A549 (cell line): ENCODE results near the gene ATP9A. TPM values are rescaled to one million over a fixed set of nuclear protein-coding genes. Genes with fewer than 3 reads are reported as not detected.

Source experiments
- ATAC-seq, 2 experiments: fragments of 200-7000 bp in 1 of 2; fragments of >200 bp in 1 of 2; cut with Nextera tagmentation in 1 of 2; cut with Tn5 transposase in 1 of 2; 3 replicates each; pipeline versions ENCODE4 v1.8.0 to v1.9.1; 2018 to 2020; ENCODE audit warnings: mild to moderate bottlenecking in 1 of 2, moderate library complexity in 1 of 2
- CTCF ChIA-PET: fragments of 300-600 bp; sonication (Branson Sonifier 250); formaldehyde crosslinking; extraction: SDS; loops from one replicate; lab custom pipeline; 2021; ENCODE audit warnings: antibody characterized with exemption, inconsistent platforms; lab: Yijun Ruan, JAX
- POLR2A ChIA-PET: fragments of 350-600 bp; formaldehyde crosslinking; extraction: SDS; loops from one replicate; lab custom pipeline; 2021; ENCODE audit warnings: antibody characterized with exemption, inconsistent platforms; lab: Yijun Ruan, JAX
- DNase-seq, 2 experiments: peaks; one replicate each; pipeline versions ENCODE4 v3.0.0 to v3.0.0-alpha.2; 2011 to 2016; ENCODE audit warnings: low read depth in 1 of 2, low spot score in 1 of 2
- FAIRE-seq: peaks from 2 replicates; lab custom pipeline; 2011; peaks lifted over from hg19 to GRCh38; lab: Jason Lieb, UNC
- H3K27ac ChIP-seq, 2 experiments: fragments of >200 bp; sonication (Bioruptor Twin); formaldehyde crosslinking; 3 replicates each; pipeline ENCODE4 v1.5.1; 2016 to 2017
- H3K4me1 ChIP-seq: fragments of >200 bp; sonication (Bioruptor Twin); formaldehyde crosslinking; 3 replicates; pipeline ENCODE4 v1.6.1; 2016
- H3K4me2 ChIP-seq: fragments of >200 bp; sonication (Bioruptor Twin); formaldehyde crosslinking; 3 replicates; pipeline ENCODE4 v1.6.1; 2016
- H3K4me3 ChIP-seq: fragments of >200 bp; sonication (Bioruptor Twin); formaldehyde crosslinking; 3 replicates; pipeline ENCODE4 v1.5.1; 2016
- H3K9me3 ChIP-seq: fragments of >200 bp; sonication (Bioruptor Twin); formaldehyde crosslinking; 3 replicates; pipeline ENCODE4 v1.6.1; 2016
- BHLHE40 ChIP-seq: IDR thresholded peaks from 2 replicates; pipeline ENCODE4 v1.6.1; 2012; ENCODE audit warnings: low read depth, low read length, inconsistent platforms
- CBX2 ChIP-seq: fragments of 200-600 bp; sonication (generic); IDR thresholded peaks from 2 replicates; pipeline ENCODE4 v1.6.1; 2016; ENCODE audit warnings: low read depth, mild to moderate bottlenecking, borderline replicate concordance
- EHF ChIP-seq: fragments of 250-450 bp; sonication (Bioruptor Pico); IDR thresholded peaks from 2 replicates; pipeline ENCODE4 v1.5.0; 2020; ENCODE audit warnings: mild to moderate bottlenecking
- EHMT2 ChIP-seq: fragments of 200-600 bp; sonication (generic); IDR thresholded peaks from 2 replicates; pipeline ENCODE4 v1.6.1; 2016; ENCODE audit warnings: antibody characterized with exemption, low read depth, mild to moderate bottlenecking, moderate library complexity
- ESRRA ChIP-seq: fragments of 150-350 bp; IDR thresholded peaks from 2 replicates; pipeline ENCODE4 v1.6.1; 2014; ENCODE audit warnings: mild to moderate bottlenecking, low read length, borderline replicate concordance
- FOSB ChIP-seq: fragments of 250-450 bp; sonication (Bioruptor Pico); IDR thresholded peaks from 2 replicates; pipeline ENCODE4 v1.5.0; 2020; ENCODE audit warnings: mild to moderate bottlenecking, moderate library complexity
- FOSL2 ChIP-seq, 2 experiments: fragments of 450-650 bp in 1 of 2; fragments of >200 bp in 1 of 2; sonication (Bioruptor Twin) in 1 of 2; formaldehyde crosslinking; IDR thresholded peaks; 2 replicates each; pipeline versions ENCODE4 v1.5.0 to v1.6.1; 2016 to 2020; ENCODE audit warnings: mild to moderate bottlenecking in 1 of 2, moderate library complexity in 1 of 2
- HDAC2 ChIP-seq: fragments of 200-600 bp; sonication (generic); IDR thresholded peaks from 2 replicates; pipeline ENCODE4 v1.6.1; 2016
- HOXA7 ChIP-seq: fragments of 250-450 bp; sonication (Bioruptor Pico); IDR thresholded peaks from 2 replicates; pipeline ENCODE4 v1.5.0; 2020; ENCODE audit warnings: mild to moderate bottlenecking, moderate library complexity
- KDM5A ChIP-seq: fragments of 200-600 bp; sonication (generic); IDR thresholded peaks from 2 replicates; pipeline ENCODE4 v1.6.1; 2016; ENCODE audit warnings: antibody characterized with exemption, mild to moderate bottlenecking
- MAZ ChIP-seq: fragments of 150-350 bp; IDR thresholded peaks from 2 replicates; pipeline ENCODE4 v1.6.1; 2014; ENCODE audit warnings: antibody characterized with exemption, low read depth, low read length, borderline replicate concordance
- PHF8 ChIP-seq: fragments of 200-600 bp; sonication (generic); IDR thresholded peaks from 2 replicates; pipeline ENCODE4 v1.6.1; 2016; ENCODE audit warnings: low read depth, mild to moderate bottlenecking, antibody characterized with exemption, moderate library complexity, borderline replicate concordance
- POLR2AphosphoS2 ChIP-seq: conservative IDR thresholded peaks from 2 replicates; pipeline ENCODE4 v1.6.1; 2012; ENCODE audit warnings: low read length, improper control_type of control experiment, inconsistent platforms
- RAD21 ChIP-seq, 2 experiments: fragments of >200 bp in 1 of 2; sonication (Bioruptor Twin) in 1 of 2; formaldehyde crosslinking in 1 of 2; IDR thresholded peaks in 1 of 2; conservative IDR thresholded peaks in 1 of 2; 2 replicates in 1 of 2; 3 replicates in 1 of 2; pipeline ENCODE4 v1.6.1; 2012 to 2018; ENCODE audit warnings: inconsistent platforms in 1 of 2
- RCOR1 ChIP-seq: fragments of 150-350 bp; IDR thresholded peaks from 2 replicates; pipeline ENCODE4 v1.6.1; 2014; ENCODE audit warnings: antibody characterized with exemption, low read length, low read depth
- RFX5 ChIP-seq: fragments of 450-650 bp; IDR thresholded peaks from 2 replicates; pipeline ENCODE4 v1.7.1; 2014; ENCODE audit warnings: antibody characterized with exemption, mild to moderate bottlenecking, moderate library complexity
- RNF2 ChIP-seq: fragments of 200-600 bp; sonication (generic); IDR thresholded peaks from 2 replicates; pipeline ENCODE4 v1.6.1; 2016; ENCODE audit warnings: low read depth, mild to moderate bottlenecking, antibody characterized with exemption, moderate library complexity, borderline replicate concordance
- SMC3 ChIP-seq: fragments of >200 bp; sonication (Bioruptor Twin); formaldehyde crosslinking; IDR thresholded peaks from 3 replicates; pipeline ENCODE4 v1.6.1; 2018; ENCODE audit warnings: inconsistent platforms
- SREBF2 ChIP-seq: fragments of 450-650 bp; IDR thresholded peaks from 2 replicates; pipeline ENCODE4 v1.6.1; 2014; ENCODE audit warnings: mild to moderate bottlenecking, moderate library complexity
- TP53 ChIP-seq: fragments of 250-450 bp; sonication (Bioruptor Pico); IDR thresholded peaks from 2 replicates; pipeline ENCODE4 v1.5.0; 2021; ENCODE audit warnings: mild to moderate bottlenecking, moderate library complexity
- WGBS: methylation state at CpG from one replicate; pipeline ENCODE4 v1.1.6; 2017; ENCODE audit errors: missing lambda C conversion rate; 5-methylcytosine and 5-hydroxymethylcytosine counted together
- polyA plus RNA-seq, 4 experiments: library from polyadenylated mRNA; depleted of rRNA in 3 of 4; stranded (reverse); fragments of >200 nt; fragmentation: RNase III in 1 of 4; extraction: RNeasy Plus Mini Kit Qiagen cat#74134 plus additional on column Dnase treatment in 1 of 4; gene quantifications; 2 replicates in 3 of 4; 3 replicates in 1 of 4; pipeline ENCODE4 v1.2.3, GENCODE V29; 2011 to 2017
- TF ChIP-seq, protein P1 (sequence below): fragments of 250-450 bp; sonication (Bioruptor Pico); IDR thresholded peaks from 2 replicates; pipeline ENCODE4 v1.5.0; 2020; ENCODE audit warnings: low read depth, mild to moderate bottlenecking, moderate library complexity
- TF ChIP-seq, protein P2 (sequence below): IDR thresholded peaks from 2 replicates; pipeline ENCODE4 v1.6.1; 2012
- TF ChIP-seq, protein P3 (sequence below): fragments of >200 bp; sonication (Bioruptor Twin); formaldehyde crosslinking; IDR thresholded peaks from 3 replicates; pipeline ENCODE4 v1.5.1; 2016

ATP9A gene
- polyA plus RNA-seq, 2 of the 4 experiments (the other 2 are of a cell fraction) = 9.9 to 23.6 TPM

DNA sequence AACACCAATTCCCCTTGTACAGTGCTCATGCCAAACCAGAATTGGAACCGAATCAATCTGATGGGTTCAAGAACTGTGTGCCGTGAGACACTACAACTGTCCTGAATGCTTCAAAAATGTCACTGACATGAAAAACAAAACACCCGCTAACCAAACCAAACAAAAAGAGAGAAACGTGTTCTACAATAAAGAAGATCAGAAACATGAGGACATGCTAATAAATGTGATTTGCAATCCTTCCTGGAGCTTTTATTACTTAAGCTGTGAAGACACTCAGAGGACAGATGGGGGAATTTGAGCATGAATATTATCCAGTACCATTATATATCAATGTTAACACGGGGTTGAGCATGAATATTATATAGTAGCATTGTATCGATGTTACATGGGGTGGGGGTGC is 153.5 kb downstream of the ATP9A start (continued):
- TF ChIP-seq MAZ = no peak
- TF ChIP-seq, protein P1, sequence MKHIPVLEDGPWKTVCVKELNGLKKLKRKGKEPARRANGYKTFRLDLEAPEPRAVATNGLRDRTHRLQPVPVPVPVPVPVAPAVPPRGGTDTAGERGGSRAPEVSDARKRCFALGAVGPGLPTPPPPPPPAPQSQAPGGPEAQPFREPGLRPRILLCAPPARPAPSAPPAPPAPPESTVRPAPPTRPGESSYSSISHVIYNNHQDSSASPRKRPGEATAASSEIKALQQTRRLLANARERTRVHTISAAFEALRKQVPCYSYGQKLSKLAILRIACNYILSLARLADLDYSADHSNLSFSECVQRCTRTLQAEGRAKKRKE (CRISPR knock-in tag) = no peak

DNA sequence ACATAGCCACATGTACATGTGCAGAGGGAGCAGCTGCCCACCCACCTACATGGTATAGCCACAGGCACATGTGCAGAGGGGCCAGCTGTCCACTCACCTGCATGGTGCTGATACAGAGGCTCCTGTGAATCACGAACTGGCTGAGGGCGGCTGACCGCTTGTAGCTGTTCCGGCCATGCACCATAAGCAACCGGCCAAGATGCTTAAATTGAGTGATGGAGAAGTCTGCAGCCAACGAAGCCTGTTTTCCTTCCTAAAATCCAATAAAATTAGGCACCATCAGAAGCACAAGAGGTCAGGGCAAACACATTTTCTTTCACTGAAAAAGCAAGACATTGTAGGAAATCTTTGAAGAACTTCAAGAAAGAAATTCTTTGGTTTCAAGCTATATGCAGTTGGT is 154.6 kb downstream of the ATP9A start:
- DNase-seq (no peak), FAIRE-seq (no peak), ATAC-seq (no peak)
- Histone ChIP-seq H3K4me3 (no peak overlapping the region), H3K9me3 (no peaks in the 10 kb centered on the region), H3K27ac (no peak overlapping the region), H3K4me1 (no peaks in the 10 kb centered on the region), H3K4me2 (no peak overlapping the region)
- ChIA-PET CTCF (interaction anchor here (0.9 to 4.8 kb wide), 10 partner anchors 9 to 632 kb away, joined by 3 to 31 read pairs (median 6); no protein-coding TSS in a partner anchor), POLR2A (no interaction called here)
- TF ChIP-seq, protein P2, sequence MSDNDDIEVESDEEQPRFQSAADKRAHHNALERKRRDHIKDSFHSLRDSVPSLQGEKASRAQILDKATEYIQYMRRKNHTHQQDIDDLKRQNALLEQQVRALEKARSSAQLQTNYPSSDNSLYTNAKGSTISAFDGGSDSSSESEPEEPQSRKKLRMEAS = no peak
- TF ChIP-seq KDM5A = no peak
- no peak for TF ChIP-seq SMC3
- TF ChIP-seq FOSB (CRISPR knock-in tag) = no peak
- no peak for TF ChIP-seq RFX5
- no peak for TF ChIP-seq CBX2
- no peak for TF ChIP-seq EHMT2
- no peak for TF ChIP-seq ESRRA
- no peak for TF ChIP-seq FOSL2 (IDR thresholded peaks at IDR 0.05)
- no peak for TF ChIP-seq FOSL2 (CRISPR knock-in tag; IDR thresholded peaks at IDR 0.05)
- TF ChIP-seq RNF2 = no peak
- no peak for TF ChIP-seq SREBF2
- TF ChIP-seq PHF8 = no peak
- no peak for TF ChIP-seq EHF (CRISPR knock-in tag)
- TF ChIP-seq POLR2AphosphoS2 = no peak
- TF ChIP-seq RAD21 (conservative IDR thresholded peaks at IDR 0.05 in 1 of 2, IDR thresholded peaks at IDR 0.05 in 1 of 2) = no peak
- no peak for TF ChIP-seq RCOR1
- no peak for TF ChIP-seq BHLHE40
- TF ChIP-seq TP53 (CRISPR knock-in tag) = no peak
- no peak for TF ChIP-seq HOXA7
- TF ChIP-seq, protein P3, sequence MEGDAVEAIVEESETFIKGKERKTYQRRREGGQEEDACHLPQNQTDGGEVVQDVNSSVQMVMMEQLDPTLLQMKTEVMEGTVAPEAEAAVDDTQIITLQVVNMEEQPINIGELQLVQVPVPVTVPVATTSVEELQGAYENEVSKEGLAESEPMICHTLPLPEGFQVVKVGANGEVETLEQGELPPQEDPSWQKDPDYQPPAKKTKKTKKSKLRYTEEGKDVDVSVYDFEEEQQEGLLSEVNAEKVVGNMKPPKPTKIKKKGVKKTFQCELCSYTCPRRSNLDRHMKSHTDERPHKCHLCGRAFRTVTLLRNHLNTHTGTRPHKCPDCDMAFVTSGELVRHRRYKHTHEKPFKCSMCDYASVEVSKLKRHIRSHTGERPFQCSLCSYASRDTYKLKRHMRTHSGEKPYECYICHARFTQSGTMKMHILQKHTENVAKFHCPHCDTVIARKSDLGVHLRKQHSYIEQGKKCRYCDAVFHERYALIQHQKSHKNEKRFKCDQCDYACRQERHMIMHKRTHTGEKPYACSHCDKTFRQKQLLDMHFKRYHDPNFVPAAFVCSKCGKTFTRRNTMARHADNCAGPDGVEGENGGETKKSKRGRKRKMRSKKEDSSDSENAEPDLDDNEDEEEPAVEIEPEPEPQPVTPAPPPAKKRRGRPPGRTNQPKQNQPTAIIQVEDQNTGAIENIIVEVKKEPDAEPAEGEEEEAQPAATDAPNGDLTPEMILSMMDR = no peak
- 98% methylated on average over 5 of the region's 6 CpGs for WGBS

DNA sequence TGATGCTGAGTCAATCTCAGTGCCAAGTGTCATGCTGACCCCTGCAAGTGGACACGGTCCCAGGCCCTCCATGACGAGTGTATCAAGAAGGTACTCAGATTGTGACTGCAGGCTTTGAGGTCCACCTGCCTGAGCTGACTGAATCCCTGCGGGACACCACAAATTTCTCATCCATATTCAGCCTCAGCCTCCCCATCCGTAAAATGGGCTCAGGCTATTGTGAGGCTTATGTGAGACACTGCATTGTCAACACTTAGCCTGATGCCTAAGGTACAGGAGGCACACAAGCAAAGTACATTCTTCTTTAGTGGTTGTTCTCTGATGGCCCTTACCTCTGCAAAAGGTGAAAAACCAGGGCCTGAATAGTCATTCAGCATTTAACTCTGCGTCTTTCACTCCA is 155.3 kb downstream of the ATP9A start:
- Histone ChIP-seq H3K4me1 (no peaks in the 10 kb centered on the region), H3K4me3 (no peak overlapping the region), H3K9me3 (no peaks in the 10 kb centered on the region), H3K4me2 (no peak overlapping the region), H3K27ac (no peak overlapping the region)
- ATAC-seq (no peak), DNase-seq (no peak), FAIRE-seq (no peak)
- TF ChIP-seq MAZ (no peak), HDAC2 (no peak), RNF2 (no peak), PHF8 (no peak), FOSB (CRISPR knock-in tag) (no peak)
- POLR2A ChIA-PET = no interaction called here
- 79% methylated on average over 5 of the region's 5 CpGs for WGBS
- CTCF ChIA-PET = interaction anchor here (1.0 to 4.8 kb wide), 6 partner anchors 12 to 631 kb away, joined by 3 to 31 read pairs (median 12); no protein-coding TSS in a partner anchor
